HG03280 (cell line): ENCODE data around the gene C10orf95.

Experiments used
- ATAC-seq: cut with Tn5 transposase; IDR thresholded peaks from one replicate; pipeline ENCODE4 v1.9.1; 2021; ENCODE audit warnings: mild to moderate bottlenecking, moderate library complexity; ENCODE audit not compliant: unreplicated experiment

Gene C10orf95

DNA sequence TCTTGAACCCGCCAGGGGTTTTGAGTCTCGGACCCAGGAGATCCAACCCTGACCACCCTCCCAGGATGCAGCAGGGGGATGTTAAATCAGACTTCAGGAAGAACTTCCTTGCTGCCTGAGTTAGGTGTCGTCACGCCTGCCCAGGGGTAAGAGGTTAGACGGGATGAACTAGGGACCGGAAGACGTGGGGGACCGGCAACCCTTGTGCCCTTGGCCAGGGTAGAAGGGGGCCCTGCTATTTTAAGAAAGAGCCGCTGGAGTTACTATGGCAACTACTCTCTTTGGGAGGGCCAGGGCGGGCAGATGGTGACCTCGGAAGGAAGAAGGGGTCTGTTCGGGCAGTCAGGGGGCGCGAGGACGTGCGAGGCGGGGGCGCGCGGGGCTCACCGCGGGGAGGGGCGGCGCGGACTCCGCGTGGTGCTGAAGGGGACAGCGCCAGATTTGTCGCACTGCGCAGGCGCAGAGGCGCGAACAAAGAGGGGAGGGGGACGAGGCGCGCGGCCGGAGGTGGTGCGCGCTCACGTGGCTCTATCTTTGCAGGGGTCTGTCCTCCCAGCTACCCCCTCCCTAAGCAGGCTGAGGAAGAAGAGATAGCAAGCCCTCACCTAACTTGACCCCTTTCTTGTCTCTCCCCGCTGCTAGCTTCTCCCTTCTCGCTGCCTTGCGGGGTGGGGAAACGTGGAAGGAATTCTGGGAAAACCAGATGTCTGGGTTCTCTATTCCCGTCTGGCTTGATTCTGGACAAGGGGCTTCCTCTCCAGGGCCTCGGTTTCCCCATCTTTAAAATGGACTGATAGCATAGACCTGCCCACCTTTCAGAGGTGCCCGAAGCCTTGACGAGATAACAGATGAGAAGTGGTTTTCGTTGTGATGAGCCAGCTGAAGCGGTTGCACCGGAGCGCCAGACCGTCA is 31.8 kb downstream of the C10orf95 start:
- ATAC-seq, result no peak

- no peak for ATAC-seq
These were observed 32.6 kb downstream of the C10orf95 start, which contains the start of gene PSD for GRCh38 chr10:102418622-102419268. TSS of gene PSD (minus strand) at chr10:102418785. CDS start at chr10:102417038, 1,747 bp downstream.

GRCh38 chr10:102416695-102417094 is 34.6 kb downstream of the C10orf95 start:
- no peak for ATAC-seq

GRCh38 chr10:102416283-102416682 is 35.1 kb downstream of the C10orf95 start:
- ATAC-seq, result no peak

- no peak for ATAC-seq
These were observed 36.6 kb downstream of the C10orf95 start for GRCh38 chr10:102414749-102415148.

DNA sequence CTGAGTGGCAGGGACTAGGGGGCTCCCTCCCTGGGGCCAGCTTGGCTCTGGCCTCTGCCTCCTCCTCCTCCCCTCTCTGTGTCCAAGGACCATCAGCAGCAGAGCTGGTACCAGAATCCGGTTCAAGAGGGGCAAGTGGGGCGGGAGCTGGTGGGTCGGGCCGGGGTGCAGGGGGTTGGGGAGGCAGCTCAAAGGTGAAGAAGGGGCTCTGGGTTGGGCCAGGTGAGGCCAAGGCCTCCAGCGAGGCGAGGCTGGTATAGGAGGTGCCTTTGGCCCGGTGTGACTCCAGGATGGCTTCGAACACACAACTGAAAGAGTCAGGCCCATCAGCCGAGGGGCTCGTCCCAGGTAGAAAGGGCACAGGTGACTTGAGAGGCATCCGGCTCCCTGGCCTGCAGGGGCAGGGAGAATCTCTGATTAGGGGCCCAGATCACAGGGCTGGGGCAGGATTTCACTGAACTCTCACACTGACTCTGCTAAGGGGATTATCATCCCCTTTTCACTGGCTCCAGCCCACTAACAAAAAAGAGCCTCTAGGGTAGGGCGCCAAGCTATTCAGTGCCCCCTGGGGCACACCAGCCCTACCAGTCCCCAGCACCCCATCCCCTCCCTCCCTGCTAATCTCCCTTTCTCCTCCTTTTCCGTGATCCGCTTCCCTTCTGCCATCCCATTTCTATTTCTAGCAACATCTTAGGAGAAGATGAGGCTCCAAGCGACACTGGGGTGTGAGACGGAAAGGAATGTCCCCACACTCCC is 37.4 kb downstream of the C10orf95 start:
- ATAC-seq, result no peak

DNA sequence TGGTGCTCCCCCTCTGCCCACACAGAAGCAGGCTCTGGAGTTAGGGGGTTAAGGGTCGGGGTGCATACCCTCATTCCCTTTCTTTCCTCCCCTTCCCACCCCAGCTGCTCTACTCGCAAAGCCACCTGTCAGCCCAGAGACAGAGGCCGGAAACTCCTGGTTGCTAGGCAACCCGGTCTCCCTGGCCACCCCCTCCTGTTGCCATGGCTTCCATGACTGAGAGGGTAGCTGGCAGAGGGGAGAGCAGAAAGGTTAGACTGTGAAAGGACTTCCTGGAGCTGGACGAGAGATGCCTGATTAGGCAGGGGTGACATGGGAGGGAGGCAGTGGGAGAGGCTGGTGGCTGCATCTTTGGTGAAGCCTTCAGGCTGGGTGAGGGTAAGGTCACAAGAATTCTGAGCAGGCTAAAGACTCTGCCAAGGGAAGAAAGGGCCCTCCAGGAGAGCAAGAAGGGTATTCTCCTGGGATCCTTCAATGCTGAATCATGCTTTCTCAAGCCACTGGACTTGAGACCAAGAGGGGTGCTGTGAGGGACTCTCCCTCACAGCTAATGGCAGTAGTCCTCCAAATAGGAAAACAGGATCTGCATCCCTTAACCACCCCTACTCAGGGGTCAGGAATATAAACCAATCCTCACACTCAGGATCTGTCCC is 38.2 kb downstream of the C10orf95 start:
- ATAC-seq, result no peak

- no peak for ATAC-seq
These were observed 39.0 kb downstream of the C10orf95 start for GRCh38 chr10:102412293-102412692.

- ATAC-seq, result no peak
These were observed 39.7 kb downstream of the C10orf95 start for GRCh38 chr10:102411341-102412255.

DNA sequence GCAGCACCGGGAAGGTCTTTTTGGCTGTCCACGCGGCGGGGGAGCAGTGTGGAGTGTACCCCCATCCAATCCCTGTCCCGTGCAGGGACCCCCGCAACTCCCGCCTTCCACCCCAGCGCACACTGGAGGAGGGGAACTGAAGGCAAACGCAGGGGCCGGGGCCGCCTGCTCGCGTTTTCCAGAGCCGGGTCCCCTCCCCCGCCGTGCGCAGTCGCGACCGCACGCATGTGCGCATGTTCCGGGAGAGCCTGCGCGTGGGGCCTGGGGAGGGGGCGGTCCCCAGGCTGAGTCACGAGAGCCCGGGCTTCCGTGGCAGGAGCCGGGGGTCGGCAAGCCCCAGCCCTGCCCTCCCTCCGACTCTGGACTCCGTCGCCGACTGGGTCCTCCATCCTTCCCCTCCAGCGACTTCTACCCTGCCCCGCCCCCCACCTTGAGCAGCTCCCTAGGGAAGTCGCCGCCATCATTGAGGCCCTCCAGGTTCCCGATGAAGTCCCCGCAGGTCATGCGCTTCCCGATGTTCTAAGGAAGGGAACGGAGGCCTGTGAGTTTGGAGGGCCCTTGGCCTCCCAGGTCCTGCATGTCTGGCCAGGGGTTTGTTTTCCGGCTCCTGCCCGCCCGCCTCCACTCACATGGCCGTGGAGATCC is 40.8 kb downstream of the C10orf95 start:
- ATAC-seq, result no peak

DNA sequence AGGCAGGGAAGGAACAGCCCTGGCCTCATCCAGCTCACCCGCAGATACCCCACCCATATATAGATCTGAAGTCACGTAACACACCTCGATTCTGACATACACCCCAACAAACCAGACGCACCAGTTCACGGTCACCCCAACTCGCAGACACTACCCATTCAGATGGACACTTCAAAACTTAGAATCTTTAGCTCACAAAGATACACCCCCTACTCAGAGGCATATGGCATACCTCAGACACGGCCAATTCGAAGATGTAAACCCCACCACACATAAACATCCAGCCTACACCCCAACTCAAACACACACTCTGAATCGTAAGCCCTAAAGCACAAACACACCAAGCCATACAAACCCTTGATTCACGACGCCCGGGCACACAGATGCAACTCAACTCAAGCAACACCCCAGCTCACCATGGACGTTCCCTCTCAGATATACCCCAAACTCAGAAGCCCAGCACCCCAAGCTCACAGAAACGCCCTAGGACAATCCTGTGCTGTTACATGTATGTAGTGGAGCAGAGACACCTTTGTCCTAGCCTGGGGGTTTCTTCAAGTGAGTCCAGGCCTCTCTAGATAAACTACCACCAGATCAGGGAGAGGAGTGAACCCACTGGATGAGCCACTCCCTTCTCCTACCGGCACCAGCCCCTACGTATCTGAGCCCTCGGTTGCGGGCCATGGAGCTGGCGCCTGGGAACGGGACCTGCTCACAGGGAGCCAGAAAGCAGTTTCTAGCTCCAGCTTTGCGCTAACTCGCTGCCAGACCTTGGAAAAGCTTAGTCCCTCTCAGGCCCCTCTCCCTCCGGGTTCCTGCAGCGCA is 41.5 kb downstream of the C10orf95 start:
- ATAC-seq, result no peak

- no peak for ATAC-seq
These were observed 42.4 kb downstream of the C10orf95 start for GRCh38 chr10:102408728-102409603.

GRCh38 chr10:102408131-102408727 is 43.1 kb downstream of the C10orf95 start:
- ATAC-seq, result no peak

- no peak for ATAC-seq
These were observed 43.8 kb downstream of the C10orf95 start for GRCh38 chr10:102407425-102408130.

DNA sequence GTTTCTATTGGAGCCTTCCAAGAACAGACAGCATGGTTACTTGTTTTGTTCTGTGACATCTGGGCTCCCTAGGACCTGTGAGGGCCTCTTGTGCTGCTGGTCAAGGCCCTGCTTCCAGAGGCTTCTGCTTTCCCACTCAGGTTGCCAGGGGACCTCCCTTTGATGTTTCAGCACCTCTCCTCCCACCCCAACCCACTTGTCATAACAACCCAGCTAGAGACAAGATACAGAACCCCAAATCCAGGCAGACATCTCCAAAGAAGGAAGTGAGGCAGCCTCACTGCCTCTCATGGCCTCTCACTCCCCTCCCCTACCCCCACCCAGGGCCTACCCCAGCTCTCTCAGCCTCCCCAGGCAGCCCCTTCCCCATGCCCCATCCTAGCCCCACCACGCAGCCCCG is 44.5 kb downstream of the C10orf95 start:
- ATAC-seq, result no peak

GRCh38 chr10:102405632-102406031 is 45.7 kb downstream of the C10orf95 start:
- ATAC-seq, result no peak
